Measurements from ENCODE around the gene ASTN2.

The ASTN2 gene

GRCh38 chr9:117010061-117010460 lies 404.8 kb downstream of the ASTN2 start:
- DNase-seq (no peak), ATAC-seq (ENCODE audit: insufficient read depth, low read depth) (no peak)
- Histone ChIP-seq H3K27ac (ENCODE audit: low read length) (no peak overlapping the region), H2AFZ (ENCODE audit: low read depth, low read length) (no peak overlapping the region), H3K4me3 (ENCODE audit: low read depth in 1 of 2, low read length in 2 of 2) (no peak overlapping the region), H3K9ac (ENCODE audit: low read depth, low read length) (no peak overlapping the region), H3K9me3 (ENCODE audit: insufficient read depth, low read length, severe bottlenecking) (no peaks in the 10 kb centered on the region), H4K20me1 (ENCODE audit: insufficient read depth, low read length) (no peaks in the 10 kb centered on the region), H3K79me2 (ENCODE audit: insufficient read depth, low read length) (no peaks in the 10 kb centered on the region), H3K27me3 (ENCODE audit: insufficient read depth, low read length, poor library complexity) (no peaks in the 10 kb centered on the region), H3K4me1 (ENCODE audit: insufficient read depth, low read length) (no peaks in the 10 kb centered on the region), H3K36me3 (ENCODE audit: insufficient read depth, low read length) (no peaks in the 10 kb centered on the region), H3K4me2 (ENCODE audit: insufficient read depth, low read length) (no peak overlapping the region)
- no peak for TF ChIP-seq CTCF (IDR thresholded peaks at IDR 0.05; ENCODE audit: borderline replicate concordance, extremely low read depth, low read length, poor library complexity, severe bottlenecking)
- TF ChIP-seq EZH2 (IDR thresholded peaks at IDR 0.05; ENCODE audit: borderline replicate concordance, low read depth, low read length, severe bottlenecking): no peak

- no peaks in the 10 kb centered on the region for H3K79me2 ChIP-seq (ENCODE audit: insufficient read depth, low read length)
- H4K20me1 ChIP-seq (ENCODE audit: insufficient read depth, low read length): no peaks in the 10 kb centered on the region
- no peaks in the 10 kb centered on the region for H3K27me3 ChIP-seq (ENCODE audit: insufficient read depth, low read length, poor library complexity)
- no peak overlapping the region for H3K9ac ChIP-seq (ENCODE audit: low read depth, low read length)
- no peak overlapping the region for H3K4me2 ChIP-seq (ENCODE audit: insufficient read depth, low read length)
- H2AFZ ChIP-seq (ENCODE audit: low read depth, low read length): no peak overlapping the region
- DNase-seq (no peak), ATAC-seq (ENCODE audit: insufficient read depth, low read depth) (no peak)
- TF ChIP-seq EZH2 (IDR thresholded peaks at IDR 0.05; ENCODE audit: borderline replicate concordance, low read depth, low read length, severe bottlenecking): no peak
- no peaks in the 10 kb centered on the region for H3K9me3 ChIP-seq (ENCODE audit: insufficient read depth, low read length, severe bottlenecking)
- H3K27ac ChIP-seq (ENCODE audit: low read length): no peak overlapping the region
- no peaks in the 10 kb centered on the region for H3K4me1 ChIP-seq (ENCODE audit: insufficient read depth, low read length)
- no peak overlapping the region for H3K4me3 ChIP-seq (ENCODE audit: low read depth in 1 of 2, low read length in 2 of 2)
- H3K36me3 ChIP-seq (ENCODE audit: insufficient read depth, low read length): no peaks in the 10 kb centered on the region
Observed at GRCh38 chr9:117008876-117009275, 406.0 kb downstream of the ASTN2 start.

GRCh38 chr9:117008461-117008860 lies 406.4 kb downstream of the ASTN2 start:
- no peaks in the 10 kb centered on the region for H3K4me1 ChIP-seq (ENCODE audit: insufficient read depth, low read length)
- H3K4me2 ChIP-seq (ENCODE audit: insufficient read depth, low read length): no peak overlapping the region
- H3K9ac ChIP-seq (ENCODE audit: low read depth, low read length): no peak overlapping the region
- no peak for DNase-seq
- H3K79me2 ChIP-seq (ENCODE audit: insufficient read depth, low read length): no peaks in the 10 kb centered on the region
- no peaks in the 10 kb centered on the region for H4K20me1 ChIP-seq (ENCODE audit: insufficient read depth, low read length)
- no peak overlapping the region for H3K27ac ChIP-seq (ENCODE audit: low read length)
- ATAC-seq (ENCODE audit: insufficient read depth, low read depth): no peak
- H3K9me3 ChIP-seq (ENCODE audit: insufficient read depth, low read length, severe bottlenecking): no peaks in the 10 kb centered on the region
- H2AFZ ChIP-seq (ENCODE audit: low read depth, low read length): no peak overlapping the region
- no peaks in the 10 kb centered on the region for H3K36me3 ChIP-seq (ENCODE audit: insufficient read depth, low read length)
- no peak overlapping the region for H3K4me3 ChIP-seq (ENCODE audit: low read depth in 1 of 2, low read length in 2 of 2)
- H3K27me3 ChIP-seq (ENCODE audit: insufficient read depth, low read length, poor library complexity): no peaks in the 10 kb centered on the region
- no peak for TF ChIP-seq CTCF (IDR thresholded peaks at IDR 0.05; ENCODE audit: borderline replicate concordance, extremely low read depth, low read length, poor library complexity, severe bottlenecking)
- TF ChIP-seq EZH2 (IDR thresholded peaks at IDR 0.05; ENCODE audit: borderline replicate concordance, low read depth, low read length, severe bottlenecking): no peak

GRCh38 chr9:117002686-117003085 lies 412.2 kb downstream of the ASTN2 start:
- Histone ChIP-seq H3K9ac (ENCODE audit: low read depth, low read length) (no peak overlapping the region), H3K79me2 (ENCODE audit: insufficient read depth, low read length) (no peaks in the 10 kb centered on the region), H3K4me1 (ENCODE audit: insufficient read depth, low read length) (no peaks in the 10 kb centered on the region), H4K20me1 (ENCODE audit: insufficient read depth, low read length) (no peaks in the 10 kb centered on the region), H2AFZ (ENCODE audit: low read depth, low read length) (no peak overlapping the region), H3K36me3 (ENCODE audit: insufficient read depth, low read length) (no peaks in the 10 kb centered on the region), H3K4me2 (ENCODE audit: insufficient read depth, low read length) (no peak overlapping the region), H3K27me3 (ENCODE audit: insufficient read depth, low read length, poor library complexity) (no peaks in the 10 kb centered on the region), H3K4me3 (ENCODE audit: low read depth in 1 of 2, low read length in 2 of 2) (no peak overlapping the region), H3K9me3 (ENCODE audit: insufficient read depth, low read length, severe bottlenecking) (no peaks in the 10 kb centered on the region), H3K27ac (ENCODE audit: low read length) (no peak overlapping the region)
- ATAC-seq (ENCODE audit: insufficient read depth, low read depth) (no peak), DNase-seq (no peak)
- TF ChIP-seq CTCF (IDR thresholded peaks at IDR 0.05; ENCODE audit: borderline replicate concordance, extremely low read depth, low read length, poor library complexity, severe bottlenecking) (no peak), EZH2 (IDR thresholded peaks at IDR 0.05; ENCODE audit: borderline replicate concordance, low read depth, low read length, severe bottlenecking) (no peak)

All from DND-41 (cell line).